Natural killer cell (primary cell): ENCODE data around the gene CABP4. TPM values are rescaled to one million over a fixed set of nuclear protein-coding genes. Genes with fewer than 3 reads are reported as not detected.

ENCODE experiments used
- ATAC-seq, 3 donors: fragments of 150-1000 bp in 2 of 3; fragments of 200-7000 bp in 1 of 3; cut with Tn5 transposase; 1 replicate in 1 of 3; 2 replicates in 2 of 3; pipeline ENCODE4 v1.10.0; 2021; ENCODE audit warnings: mild to moderate bottlenecking in 2 of 3, moderate library complexity in 2 of 3
- DNase-seq, 2 donors: peaks; one replicate each; pipeline versions ENCODE4 v3.0.0 to v3.0.0-alpha.2; 2013 to 2021; ENCODE audit warnings: mixed read lengths in 1 of 2
- H3K27ac ChIP-seq: one replicate; pipeline ENCODE4 v1.5.1; 2013; ENCODE audit warnings: mild to moderate bottlenecking, low read length
- H3K27me3 ChIP-seq: one replicate; pipeline ENCODE4 v1.6.1; 2013; ENCODE audit warnings: low read length; ENCODE audit not compliant: control insufficient read depth, insufficient read depth
- H3K36me3 ChIP-seq: one replicate; pipeline ENCODE4 v1.6.1; 2013; ENCODE audit warnings: low read length; ENCODE audit not compliant: control insufficient read depth, insufficient read depth
- H3K4me1 ChIP-seq: one replicate; pipeline ENCODE4 v1.6.1; 2013; ENCODE audit warnings: low read length; ENCODE audit not compliant: control insufficient read depth, insufficient read depth
- H3K4me3 ChIP-seq: one replicate; pipeline ENCODE4 v1.5.1; 2013; ENCODE audit warnings: low read length
- H3K9me3 ChIP-seq: one replicate; pipeline ENCODE4 v1.6.1; 2013; ENCODE audit warnings: low read length; ENCODE audit not compliant: control insufficient read depth, insufficient read depth
- H3K27ac Mint-ChIP-seq, 2 donors: one replicate each; pipeline ENCODE4 v1.8.0; 2022; ENCODE audit warnings: mild to moderate bottlenecking in 2 of 2, mixed read lengths in 2 of 2, moderate library complexity in 1 of 2
- H3K27me3 Mint-ChIP-seq, 2 donors: one replicate each; pipeline ENCODE4 v1.8.0; 2022; ENCODE audit warnings: low read depth in 2 of 2, mixed read lengths in 2 of 2
- H3K36me3 Mint-ChIP-seq: one replicate; pipeline ENCODE4 v1.8.0; 2022; ENCODE audit warnings: mixed read lengths
- H3K4me1 Mint-ChIP-seq, 2 donors: one replicate each; pipeline ENCODE4 v1.8.0; 2022; ENCODE audit warnings: mixed read lengths in 2 of 2
- H3K4me3 Mint-ChIP-seq: one replicate; pipeline ENCODE4 v1.8.0; 2022; ENCODE audit warnings: mild to moderate bottlenecking, moderate library complexity, mixed read lengths
- H3K9me3 Mint-ChIP-seq, 2 donors: one replicate each; pipeline ENCODE4 v1.8.0; 2022; ENCODE audit warnings: mixed read lengths in 2 of 2
- CTCF ChIP-seq: fragments of 200-600 bp; IDR thresholded peaks from one replicate; pipeline ENCODE4 v1.8.0; 2022; ENCODE audit warnings: antibody characterized with exemption
- WGBS: methylation state at CpG from one replicate; pipeline ENCODE4 v1.1.7; 2013; ENCODE audit warnings: missing lambda C conversion rate; ENCODE audit not compliant: insufficient coverage; 5-methylcytosine and 5-hydroxymethylcytosine counted together
- intact Hi-C: fragments of 100-400 bp; cut with micrococcal nuclease; formaldehyde crosslinking; loops from one replicate; pipeline ENCODE4 v1.14.2; 2022
- total RNA-seq, 4 donors: library from RNA; stranded (reverse); fragments of 120-200 nt in 1 of 4; gene quantifications; one replicate each; pipeline versions ENCODE4 v1.2.3 to v1.2.4, GENCODE V29; 2013 to 2022

The CABP4 gene
- total RNA-seq, 3 donors from 2014 or later (not counting 1 experiment from before 2014, with no cell fraction given), result 12.9 to 22.8 (median 21.3) TPM

GRCh38 chr11:67458266-67458665 lies 3.1 kb downstream of the CABP4 start:
- Histone ChIP-seq H3K4me3 (no peak overlapping the region), H3K27me3 (no peaks in the 10 kb centered on the region), H3K36me3 (no peaks in the 10 kb centered on the region), H3K9me3 (no peaks in the 10 kb centered on the region), H3K27ac (no peak overlapping the region), H3K4me1 (peaks cover 10% of the 10 kb centered on the region)
- intact Hi-C loops, result no loop called here
- Mint-ChIP-seq H3K9me3 (no peaks in the 10 kb centered on the region), H3K4me1 (peaks cover 0 to 5% of the 10 kb centered on the region in 2 donors), H3K27me3 (peaks cover 0 to 3% of the 10 kb centered on the region in 2 donors), H3K27ac (no peak overlapping the region), H3K36me3 (no peaks in the 10 kb centered on the region), H3K4me3 (no peak overlapping the region)
- WGBS, result 96% methylated on average over 19 of the region's 19 CpGs
- ATAC-seq (no peak), DNase-seq (no peak)
- no peak for TF ChIP-seq CTCF

GRCh38 chr11:67463186-67463585 lies 8.0 kb downstream of the CABP4 start:
- H3K36me3 ChIP-seq, result peaks cover 6% of the 10 kb centered on the region
- 100% methylated on average over 7 of the region's 10 CpGs for WGBS
- DNase-seq, result no peak

GRCh38 chr11:67463680-67464410 lies 8.7 kb downstream of the CABP4 start:
- no peaks in the 10 kb centered on the region for H3K36me3 Mint-ChIP-seq
- no peaks in the 10 kb centered on the region for H3K9me3 Mint-ChIP-seq
- Histone ChIP-seq H3K9me3 (no peaks in the 10 kb centered on the region), H3K4me1 (peaks cover 42% of the 10 kb centered on the region), H3K27ac (peak overlapping the region; percentile 85), H3K27me3 (no peaks in the 10 kb centered on the region), H3K36me3 (peaks cover 6% of the 10 kb centered on the region), H3K4me3 (peak overlapping the region; percentile 25)
- peak overlapping the region; percentile 81 for H3K4me3 Mint-ChIP-seq
- H3K27ac Mint-ChIP-seq, result peak overlapping the region; percentile 84 to 97
- ATAC-seq (no peak), DNase-seq (peak in 1 of 2 donors; percentile 25)
- intact Hi-C loops, result loop anchor here (5.0 kb wide), 1 partner anchor 37 kb away; the partner anchor contains the start of gene RPS6KB2
- no peak for TF ChIP-seq CTCF
- no peaks in the 10 kb centered on the region for H3K27me3 Mint-ChIP-seq
- 91% methylated on average over 20 of the region's 20 CpGs for WGBS
- peaks cover 12 to 42% of the 10 kb centered on the region in 2 donors for H3K4me1 Mint-ChIP-seq

More at GRCh38 chr11:67463186-67463585, 8.0 kb downstream of the CABP4 start:
- Mint-ChIP-seq H3K4me1 (peaks cover 9 to 37% of the 10 kb centered on the region in 2 donors), H3K27me3 (no peaks in the 10 kb centered on the region), H3K4me3 (no peak overlapping the region), H3K36me3 (no peaks in the 10 kb centered on the region), H3K27ac (no peak overlapping the region), H3K9me3 (no peaks in the 10 kb centered on the region)
- no peaks in the 10 kb centered on the region for H3K27me3 ChIP-seq
- no peak overlapping the region for H3K27ac ChIP-seq
- H3K9me3 ChIP-seq, result no peaks in the 10 kb centered on the region
- TF ChIP-seq CTCF, result no peak
- intact Hi-C loops, result loop anchor here (5.0 kb wide), 1 partner anchor 36 kb away; the partner anchor contains the start of gene RPS6KB2
- no peak for ATAC-seq
- no peak overlapping the region for H3K4me3 ChIP-seq
- H3K4me1 ChIP-seq, result peaks cover 41% of the 10 kb centered on the region
